Putamen (tissue), 1 donor: Measurements from ENCODE around the gene NADK.
"Not testable (repeated sequence)": the region's sequence is repeated elsewhere in the genome, so short reads cannot be mapped to it uniquely, and the experiment has no call there.

Experiments used
- DNase-seq: peaks from one replicate; pipeline ENCODE4 v3.0.0-alpha.2; 2016; ENCODE audit warnings: low spot score

Gene NADK

DNA sequence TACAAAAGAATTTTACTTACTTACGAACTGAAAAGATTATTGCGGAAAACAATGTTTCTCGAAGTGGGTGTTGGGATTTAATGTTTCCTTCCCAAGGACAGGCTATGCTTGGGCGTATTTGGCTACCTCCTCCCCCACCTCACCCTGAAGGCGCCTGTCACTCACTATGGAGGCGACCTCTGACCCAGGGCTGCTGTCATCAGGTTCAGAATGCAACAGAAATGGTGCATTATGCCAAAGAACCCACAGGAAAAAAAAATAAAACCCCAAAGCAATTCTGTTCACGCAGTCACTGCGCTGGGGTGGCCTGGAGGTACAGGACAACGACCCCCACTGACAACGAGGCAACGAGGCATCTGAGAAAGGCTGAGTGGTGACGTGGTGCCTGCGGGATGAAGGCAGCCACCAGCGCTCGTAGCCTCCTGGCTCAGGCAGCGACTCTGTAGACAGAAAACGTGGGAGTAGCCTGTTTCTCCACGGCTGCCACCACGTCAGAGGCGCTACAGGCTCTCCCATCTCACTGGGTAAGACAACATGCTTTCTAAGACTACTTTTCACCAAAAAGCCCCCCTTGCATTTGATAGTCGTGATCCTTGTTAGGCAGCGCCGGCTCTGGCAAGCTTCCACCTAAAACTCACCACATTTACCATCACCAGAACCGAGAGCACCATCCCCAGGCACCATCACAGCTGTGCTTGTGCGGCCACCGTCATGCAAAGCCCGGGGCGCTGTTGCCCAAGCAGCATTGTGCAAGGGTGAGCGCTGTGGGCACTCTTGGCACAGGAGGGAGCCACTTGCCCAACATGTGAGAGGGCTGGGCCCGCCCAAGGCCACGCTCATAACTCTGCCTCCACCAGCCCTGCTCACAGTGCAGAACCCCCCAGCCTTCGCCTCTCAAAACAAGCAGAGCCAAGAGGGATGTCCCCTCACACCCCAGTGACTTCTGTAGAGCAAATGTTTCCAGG lies 14.3 kb downstream of the NADK start:
- DNase-seq, result no peak

DNA sequence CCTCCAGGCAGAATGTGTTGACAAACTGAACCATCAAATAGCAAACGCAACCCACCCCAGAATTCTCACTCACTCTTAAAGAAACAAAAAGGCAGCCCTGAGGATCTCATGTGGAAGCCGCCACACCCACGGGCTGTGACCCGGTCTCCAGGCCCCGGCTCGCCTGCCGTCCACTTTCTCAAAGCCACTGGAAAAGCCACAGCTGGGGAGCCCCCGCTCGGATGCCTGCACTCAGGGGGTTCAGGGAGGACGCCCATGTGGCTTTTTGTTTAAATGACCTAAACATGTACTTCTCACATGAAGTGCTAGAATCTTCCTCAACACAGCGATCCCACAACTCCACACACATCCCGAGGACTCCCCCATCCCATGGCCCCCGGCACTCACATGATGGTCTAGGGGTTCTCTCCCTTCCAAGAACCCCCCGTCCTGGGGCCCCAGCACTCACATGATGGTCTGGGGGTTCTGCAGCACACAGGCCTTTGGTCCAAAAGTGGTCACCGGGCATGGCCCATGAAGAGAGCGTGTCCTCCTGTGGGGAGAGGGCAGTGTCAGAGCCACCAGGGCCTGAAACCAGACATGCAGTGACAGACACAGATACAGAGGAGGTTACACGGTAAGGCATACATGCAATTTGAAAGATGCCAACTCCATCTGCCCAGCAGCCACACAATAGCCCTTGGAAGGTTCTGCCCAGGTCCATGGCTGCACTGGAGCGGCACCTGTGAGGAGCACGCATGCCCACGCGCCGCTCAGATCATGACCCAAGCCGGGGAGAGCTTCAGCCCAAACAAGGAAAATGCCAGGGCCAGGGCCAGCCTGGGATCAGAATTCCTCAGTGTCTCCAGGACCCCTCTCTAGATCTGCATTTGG lies 16.5 kb downstream of the NADK start:
- no peak for DNase-seq

DNA sequence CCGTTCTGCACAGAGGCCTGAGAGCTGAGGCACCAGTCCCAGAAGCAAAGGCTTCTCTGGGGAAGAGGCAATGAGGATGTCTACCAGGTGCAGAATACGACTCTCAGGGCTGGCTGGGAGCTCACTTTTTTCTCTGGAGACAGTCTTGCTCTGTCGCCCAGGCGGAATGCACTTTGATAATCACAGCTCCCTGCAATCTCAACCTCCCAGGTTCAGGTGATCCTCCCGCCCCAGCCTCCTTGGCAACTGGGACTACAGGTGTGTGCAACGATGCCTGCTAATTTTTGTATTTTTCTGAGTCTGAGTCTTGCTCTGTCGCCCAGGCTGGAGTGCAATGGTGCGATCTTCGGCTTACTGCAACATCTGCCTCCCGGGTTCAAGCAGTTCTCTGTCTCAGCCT lies 17.6 kb downstream of the NADK start:
- no peak for DNase-seq

DNA sequence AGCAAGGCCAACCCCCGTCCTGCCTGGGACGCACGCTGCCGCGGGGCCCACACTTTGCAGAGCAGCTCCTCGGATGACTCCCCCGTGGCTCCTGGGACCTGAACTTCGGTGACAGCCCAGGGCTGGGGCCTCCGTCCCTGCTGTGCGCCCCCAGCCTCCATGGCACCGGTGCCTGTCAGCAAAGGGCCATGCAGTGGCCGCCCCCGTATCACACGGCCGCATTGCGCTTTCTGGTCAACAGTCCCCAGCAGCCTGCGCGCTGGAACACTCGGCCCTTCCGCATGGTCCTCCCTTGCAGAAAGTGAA lies 18.0 kb downstream of the NADK start:
- no peak for DNase-seq

DNA sequence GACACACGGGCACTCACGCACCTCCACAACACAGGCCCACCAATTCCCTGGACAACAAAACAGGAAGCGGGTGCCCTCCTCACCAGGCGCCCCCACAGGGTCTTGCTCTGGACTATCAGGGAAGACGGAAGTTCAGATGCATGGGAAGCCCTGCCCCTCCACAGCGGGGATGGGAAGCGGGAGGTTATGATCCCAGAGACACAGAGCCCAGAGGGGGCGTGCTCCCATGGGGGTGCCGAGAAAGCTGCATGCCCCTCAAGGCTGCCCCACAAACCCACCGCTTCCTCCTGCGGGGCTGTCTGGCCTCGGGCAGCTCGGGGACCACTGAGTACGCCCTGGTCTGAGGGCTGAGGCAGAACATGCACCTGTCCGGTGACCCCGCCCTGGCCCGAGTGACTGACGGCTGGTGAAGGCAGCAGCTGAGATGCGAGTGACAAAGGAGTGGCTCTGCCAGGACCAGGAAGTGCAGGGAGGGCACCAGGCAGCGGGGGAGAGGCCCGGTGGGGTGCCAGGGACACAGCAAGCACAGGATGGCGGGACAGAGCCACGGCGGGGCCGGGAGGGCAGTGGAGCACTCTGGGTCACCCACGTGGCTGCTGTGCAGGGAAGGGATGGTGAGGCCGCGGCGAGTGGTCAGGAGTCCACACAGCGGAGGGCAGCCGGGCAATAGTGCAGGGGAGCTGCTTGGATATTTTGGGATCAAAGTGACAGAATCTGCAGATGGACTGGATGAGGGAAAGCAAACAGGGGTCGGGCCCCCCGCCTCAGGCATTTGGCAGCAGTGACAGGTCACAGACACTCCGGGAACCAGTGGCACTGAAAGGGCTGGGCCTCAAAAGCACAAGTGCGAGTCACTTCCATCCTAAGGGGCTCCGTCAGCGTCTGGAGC lies 18.6 kb downstream of the NADK start:
- DNase-seq, result no peak

DNA sequence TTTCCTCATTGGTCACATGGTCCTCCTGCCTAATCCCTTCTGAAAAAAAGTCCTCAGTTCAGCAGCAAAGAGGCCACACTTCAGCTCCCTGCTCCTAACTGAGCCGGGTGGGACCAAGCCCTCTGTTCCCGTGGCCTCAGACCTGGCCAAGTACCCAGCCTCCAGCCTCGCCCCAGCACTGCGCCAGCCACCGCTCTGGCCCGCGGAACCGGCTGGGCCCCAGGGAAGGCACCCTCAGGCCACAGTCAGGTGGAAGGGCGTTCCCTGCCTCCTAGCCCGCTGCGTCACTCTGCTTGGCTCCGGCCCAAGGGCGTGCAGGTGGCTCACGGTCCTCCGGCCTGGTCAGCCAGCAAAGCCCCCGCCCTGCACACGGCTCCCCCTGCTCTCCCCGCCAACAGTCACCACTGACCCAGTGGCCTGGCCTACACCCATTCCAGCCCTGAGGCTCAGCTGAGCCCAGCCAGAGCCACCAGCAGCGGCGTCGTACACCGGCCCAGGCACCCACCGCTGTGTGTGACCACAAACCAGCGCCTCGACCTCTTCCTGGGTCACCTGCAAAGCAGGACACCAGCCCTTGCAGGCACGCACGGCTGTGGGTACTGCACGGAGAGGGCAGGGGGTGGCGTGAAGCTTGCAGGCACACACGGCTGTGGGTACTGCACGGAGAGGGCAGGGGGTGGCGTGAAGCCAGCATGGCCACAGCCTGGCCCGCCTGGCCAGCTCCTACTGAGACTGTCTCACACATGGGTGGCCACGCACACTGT lies 19.4 kb downstream of the NADK start:
- no peak for DNase-seq

DNA sequence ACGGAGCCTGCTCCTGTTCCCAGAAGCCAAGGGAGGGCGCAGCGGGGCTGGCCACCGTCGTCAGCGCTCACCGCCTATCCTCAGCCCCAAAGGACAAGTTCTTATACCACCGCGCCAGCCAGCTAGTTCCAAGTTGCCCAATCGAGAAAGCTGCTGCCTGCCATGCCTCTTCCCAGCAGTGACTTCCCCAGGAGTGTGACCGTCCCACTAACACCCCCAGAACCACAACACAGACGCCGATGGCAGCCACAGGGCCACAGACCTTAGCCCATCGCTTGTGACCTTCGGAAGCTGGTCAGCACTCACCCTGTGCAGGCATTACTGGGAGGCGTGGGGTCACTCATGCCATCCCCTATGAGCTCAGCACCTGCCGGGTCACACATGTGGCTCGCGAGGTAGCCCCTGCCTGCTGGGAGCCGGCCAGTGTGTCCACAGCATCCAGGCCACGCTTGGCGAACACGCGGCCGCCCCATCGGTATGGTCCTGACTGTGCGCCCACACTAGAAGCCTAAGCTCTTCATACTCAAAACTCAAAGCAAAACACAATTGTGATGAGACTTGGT lies 20.1 kb downstream of the NADK start:
- no peak for DNase-seq

DNA sequence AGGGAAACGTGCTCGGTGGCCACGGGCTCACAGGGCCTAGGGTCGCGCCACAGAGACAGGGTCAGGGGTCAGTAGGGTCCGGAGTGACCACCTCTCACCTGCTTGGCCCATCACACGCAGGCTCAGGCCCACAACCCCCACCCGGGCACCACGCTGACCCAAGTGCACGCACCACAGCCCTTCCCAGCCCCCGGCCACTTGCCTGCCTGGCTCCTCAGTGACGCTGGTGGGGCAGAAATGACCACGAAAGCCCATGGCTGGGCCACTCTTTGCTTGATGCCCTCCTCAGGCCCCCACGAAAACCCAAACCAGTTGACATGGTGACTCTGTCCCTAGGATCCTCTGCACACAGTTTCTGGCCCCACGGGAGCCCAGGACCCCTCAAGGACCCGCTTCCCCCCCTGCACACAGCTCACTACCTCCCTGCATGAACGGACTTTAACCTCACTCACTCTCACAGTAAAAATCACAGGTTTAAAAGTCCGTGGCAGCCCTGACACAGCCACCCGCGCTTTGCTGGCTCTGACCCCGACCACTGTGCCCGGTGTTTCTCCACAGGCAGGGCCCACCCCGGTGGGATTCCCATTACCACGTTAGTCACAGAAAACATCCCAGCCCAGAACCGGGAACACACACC lies 20.7 kb downstream of the NADK start:
- no peak for DNase-seq

DNA sequence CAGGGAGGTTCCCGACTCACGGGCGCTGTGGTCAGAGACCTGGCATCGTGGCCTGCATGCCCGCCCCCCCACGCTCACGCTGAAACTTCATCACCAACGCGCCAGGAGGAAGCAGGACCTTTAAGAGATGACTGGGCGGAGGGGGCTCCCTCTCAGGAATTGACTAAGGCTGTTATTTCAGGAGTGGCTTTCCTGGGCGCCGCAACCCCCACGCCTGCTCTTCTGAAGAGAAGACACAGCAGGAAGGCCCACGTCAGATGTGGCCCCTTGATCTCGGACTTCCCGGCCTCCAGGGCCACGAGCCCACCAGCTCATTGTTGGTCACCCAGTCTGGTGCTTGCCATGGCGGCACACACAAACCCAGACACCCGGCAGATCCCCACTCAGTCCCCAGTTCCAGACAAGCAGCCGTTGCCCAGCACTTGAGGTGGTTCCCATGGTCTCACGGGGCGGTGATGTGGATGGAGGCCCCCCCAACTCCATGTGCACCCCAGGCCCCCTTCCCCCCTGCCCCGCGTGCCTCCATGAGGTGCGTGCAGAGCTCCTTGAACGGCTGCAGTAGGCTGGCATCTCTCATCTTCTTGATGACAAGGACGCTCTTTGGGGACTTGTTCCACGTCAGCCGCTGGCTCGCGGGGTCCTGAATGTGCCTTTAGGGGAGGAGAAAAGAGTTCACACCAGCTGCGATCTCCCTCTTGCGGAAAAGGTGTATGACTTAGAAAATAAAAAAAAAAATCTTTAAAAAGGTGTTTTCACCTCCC lies 21.4 kb downstream of the NADK start:
- no peak for DNase-seq

DNA sequence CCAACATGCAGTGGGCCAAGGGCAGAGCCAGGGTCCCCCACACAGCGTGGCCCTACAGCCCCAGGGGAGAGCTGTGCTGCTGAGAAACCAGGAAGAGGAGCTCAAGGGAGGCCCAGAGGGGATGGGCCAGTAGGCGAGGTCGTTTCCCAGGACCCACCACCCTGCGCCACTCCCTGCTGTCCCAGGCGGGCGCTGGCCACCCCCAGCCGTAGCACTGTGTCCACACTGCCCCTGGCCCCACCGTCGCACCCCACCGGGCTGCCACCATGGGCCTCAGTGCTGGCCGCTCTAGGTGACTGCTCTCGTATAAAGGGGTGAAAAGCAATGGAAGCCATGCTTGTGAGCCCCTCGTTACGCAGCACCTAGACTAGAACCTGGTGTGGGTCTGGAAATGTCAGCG lies 22.4 kb downstream of the NADK start:
- DNase-seq, result no peak

DNA sequence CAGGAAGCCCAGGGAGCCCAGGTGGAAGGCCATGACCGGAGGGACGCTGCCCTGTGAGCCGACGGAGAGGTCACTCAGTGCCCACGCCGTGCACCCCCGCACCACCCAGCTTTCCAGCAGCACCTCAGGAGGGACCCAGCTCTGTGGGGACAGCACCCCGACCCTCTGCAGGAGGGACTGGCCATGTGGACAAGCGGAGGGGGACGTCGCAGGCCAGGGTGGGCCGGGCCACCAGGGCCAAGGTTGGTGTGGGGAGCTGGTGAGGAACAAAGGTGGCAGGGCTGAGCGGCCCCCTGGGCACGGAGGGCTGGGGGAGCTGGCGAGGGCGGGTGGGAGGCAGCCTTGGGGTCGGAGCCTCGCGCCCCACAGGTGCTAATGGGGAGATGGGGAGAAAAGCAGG lies 22.8 kb downstream of the NADK start:
- DNase-seq, result no peak

DNA sequence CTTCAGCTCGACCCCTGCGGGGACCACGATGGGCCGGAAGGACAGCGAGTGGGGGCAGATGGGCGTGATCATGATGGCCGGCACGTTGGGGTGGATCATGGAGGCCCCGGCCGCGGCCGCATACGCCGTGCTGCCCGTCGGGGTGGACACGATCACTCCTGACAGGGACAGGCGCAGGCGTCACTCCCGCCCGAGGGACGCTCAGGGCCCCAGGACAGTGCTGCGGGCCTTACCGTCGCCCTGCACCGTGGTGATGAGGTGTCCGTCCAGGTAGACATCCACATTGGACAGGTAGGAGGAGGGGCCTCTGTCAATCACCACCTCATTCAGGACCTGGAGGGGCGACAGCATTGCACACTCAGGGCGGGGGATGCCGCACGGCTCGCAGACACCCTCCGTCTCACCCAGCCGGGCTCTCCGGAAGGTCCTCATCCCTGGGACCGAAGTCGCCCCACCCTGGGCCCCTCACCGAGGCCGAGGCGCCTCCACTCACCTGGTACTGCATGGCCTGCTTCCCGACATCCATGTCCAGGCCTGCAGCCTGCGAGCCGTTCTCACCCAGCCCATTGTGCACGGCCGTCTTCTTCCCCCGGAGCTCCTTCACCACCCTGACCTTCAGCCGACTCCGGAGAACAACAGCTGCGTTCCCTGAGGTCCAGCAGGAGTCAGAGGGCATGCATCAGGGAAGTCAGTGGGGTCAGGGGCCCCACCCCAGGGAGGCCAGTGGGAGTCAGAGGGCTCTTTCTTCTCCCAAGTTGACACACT lies 24.0 kb downstream of the NADK start:
- no peak for DNase-seq

DNA sequence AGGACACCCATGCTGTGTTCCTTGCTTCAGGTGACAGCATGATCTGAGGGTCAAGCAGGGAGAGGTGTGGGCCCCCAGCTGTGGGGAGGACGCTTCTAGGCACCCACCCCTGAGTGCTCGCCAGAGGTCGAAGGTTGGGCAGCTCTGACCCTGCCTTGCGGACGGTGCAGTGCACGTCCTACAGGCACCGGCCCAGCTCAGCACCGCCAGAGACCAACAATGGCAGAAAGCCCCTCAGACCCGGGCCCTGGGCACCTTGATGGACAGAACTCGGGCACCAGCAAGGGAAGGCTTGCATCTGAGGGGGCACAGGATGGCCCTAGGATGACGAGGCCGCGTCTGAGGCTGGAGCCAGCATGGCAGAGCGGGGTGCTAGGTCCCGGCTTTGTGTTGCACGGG lies 24.7 kb downstream of the NADK start:
- no peak for DNase-seq

DNA sequence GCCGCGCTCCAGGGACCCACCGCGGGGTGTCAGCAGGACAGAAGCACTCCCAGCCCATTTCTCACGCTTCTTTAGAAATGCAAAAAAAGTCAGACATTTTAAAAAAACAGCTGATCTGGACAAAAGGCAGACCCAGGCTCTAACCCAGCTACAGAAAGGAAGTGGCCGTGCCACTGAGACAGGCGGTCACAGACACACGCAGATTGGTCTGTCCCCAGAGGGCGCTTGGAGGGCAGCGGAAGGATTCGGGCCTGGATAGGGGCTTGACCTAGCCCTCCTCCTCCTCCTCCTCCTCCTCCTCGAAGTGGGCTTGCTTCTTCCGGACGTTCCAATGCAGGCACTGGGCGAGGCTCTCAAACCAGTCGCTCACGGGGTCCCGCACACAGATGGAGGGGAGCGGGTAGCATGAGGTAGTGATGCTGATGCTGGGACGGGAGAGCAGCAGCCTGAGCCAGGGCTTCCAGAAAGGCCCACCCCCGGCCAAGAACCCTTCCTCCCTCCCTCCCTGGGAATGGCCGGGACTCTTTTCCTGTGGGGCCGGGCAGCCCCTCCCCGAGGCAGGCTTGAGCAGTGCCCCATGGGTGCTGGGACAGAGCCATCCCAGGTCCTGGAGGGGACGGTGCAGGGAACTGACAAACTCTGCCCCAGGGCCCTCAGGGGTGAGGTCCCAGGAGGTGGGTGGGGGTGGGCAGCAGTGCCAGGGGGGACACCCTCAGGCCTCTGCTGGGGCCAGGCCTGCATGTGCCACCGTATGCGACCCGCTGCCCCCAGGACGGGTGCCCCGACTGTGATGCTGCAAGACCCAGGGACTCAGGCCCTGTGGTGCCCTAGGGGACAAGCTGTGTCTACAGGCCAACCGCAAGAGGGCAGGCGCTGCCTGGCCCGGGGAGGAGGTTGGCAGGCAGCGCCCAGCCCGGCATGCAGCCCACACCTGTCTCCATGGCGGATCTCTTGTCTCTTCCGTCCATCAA lies 25.3 kb downstream of the NADK start:
- no peak for DNase-seq

DNA sequence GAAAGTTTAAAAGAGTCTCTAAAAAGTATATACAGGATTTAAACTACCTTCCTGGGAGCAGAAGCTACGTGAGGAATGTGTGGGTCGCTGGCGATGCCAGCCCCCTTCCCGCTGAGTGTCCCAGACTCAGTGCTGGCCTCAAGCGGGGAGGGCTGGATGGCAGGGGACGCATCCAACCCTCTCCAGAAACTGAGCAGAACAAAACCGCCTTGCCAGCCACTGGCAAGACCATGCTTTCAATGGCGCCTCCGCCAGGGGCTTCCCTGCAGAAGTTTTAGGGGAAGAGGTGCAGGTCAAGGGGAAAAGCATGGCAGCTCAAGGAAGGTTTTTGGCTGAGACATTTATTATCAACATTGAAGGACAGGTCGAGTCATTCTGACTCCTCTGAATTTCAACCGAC lies 26.1 kb downstream of the NADK start:
- no peak for DNase-seq

DNA sequence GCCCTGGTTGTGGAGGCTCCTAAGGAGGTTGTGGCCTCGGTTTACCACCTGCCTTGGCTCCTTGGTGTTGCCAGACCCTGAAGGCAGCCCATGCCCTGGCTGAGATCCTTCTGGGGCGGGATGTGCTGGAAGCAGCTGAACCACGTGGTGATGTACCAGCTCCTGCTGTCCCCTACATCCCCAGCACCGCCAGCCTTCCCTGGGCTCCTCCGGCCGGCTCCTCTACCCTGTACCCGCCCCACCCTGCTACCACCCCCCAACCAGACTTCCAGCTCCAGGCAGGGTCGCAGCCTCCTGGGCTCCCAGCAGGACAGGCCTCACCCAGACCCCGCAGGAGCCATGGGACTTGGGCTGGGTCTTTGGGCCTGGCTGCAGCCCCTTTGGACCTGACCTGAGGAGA lies 28.3 kb downstream of the NADK start:
- DNase-seq, result not testable (repeated sequence)

DNA sequence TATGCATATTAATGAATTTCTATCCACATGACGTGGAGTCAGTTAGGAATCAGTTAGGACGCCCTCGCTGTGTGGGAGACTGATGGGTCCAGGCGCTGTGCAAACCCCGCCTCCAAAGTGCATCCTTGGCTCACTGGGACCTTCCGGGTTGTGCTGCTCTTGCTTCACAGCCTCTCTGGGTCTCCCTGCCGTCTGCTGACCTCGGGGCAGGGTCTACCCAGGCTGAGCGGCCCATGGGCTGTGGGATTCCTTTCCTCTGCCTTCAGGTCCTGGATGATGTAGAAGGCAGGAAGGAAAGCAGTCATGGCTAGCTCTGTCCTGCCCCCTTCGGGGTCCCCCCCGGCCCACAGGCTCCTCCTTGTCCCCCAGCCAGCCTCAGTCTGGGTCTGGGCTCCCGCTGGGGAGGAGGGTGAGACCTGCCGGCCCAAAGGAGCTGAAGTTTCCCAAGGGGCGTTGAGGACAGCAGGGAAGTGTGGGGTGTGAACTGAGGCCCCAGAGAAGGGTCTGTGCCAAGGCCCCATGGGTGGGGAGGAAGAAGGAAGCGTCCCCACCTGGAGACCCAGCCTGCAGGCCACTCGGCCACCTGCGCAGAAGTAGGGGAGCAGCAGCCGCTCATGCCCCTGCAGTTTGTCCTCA lies 29.5 kb downstream of the NADK start:
- no peak for DNase-seq

DNA sequence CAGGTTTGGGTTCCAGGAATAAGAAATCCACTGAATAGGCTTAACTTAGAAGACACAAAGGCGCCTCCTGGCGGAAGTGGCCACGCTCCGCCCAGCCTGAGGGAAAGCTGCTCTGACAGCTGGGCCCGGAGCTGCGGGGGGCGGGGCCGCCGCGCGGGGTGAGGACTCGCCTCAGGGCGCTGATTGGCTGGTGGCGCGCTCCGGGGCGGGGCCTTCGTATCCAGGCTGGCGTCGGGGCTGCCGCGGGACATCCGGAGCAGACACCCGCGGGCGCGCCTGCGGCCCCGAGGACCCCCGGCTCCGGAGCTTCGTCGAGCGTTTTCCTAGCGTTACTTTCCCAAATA lies 31.7 kb downstream of the NADK start:
- DNase-seq, result not testable (repeated sequence)
